Measurements from ENCODE around the gene ATG101. TPM values are rescaled to one million over a fixed set of nuclear protein-coding genes. Genes with fewer than 3 reads are reported as not detected.

The ATG101 gene
- total RNA-seq, 1 donor from 2014 or later, result 42.1 TPM

- intact Hi-C loops (cut with micrococcal nuclease), result no loop called here
Observed at GRCh38 chr12:52056801-52057637, 12.8 kb upstream of the ATG101 start.

GRCh38 chr12:52057638-52058576, 11.9 kb upstream of the ATG101 start:
- intact Hi-C loops (cut with micrococcal nuclease), result no loop called here

- intact Hi-C loops (cut with micrococcal nuclease), result no loop called here
Observed at GRCh38 chr12:52058631-52059361, 11.0 kb upstream of the ATG101 start.

GRCh38 chr12:52059582-52060497, 9.9 kb upstream of the ATG101 start:
- intact Hi-C loops (cut with micrococcal nuclease), result no loop called here

GRCh38 chr12:52060498-52061177, 9.1 kb upstream of the ATG101 start:
- intact Hi-C loops (cut with micrococcal nuclease), result no loop called here

GRCh38 chr12:52061470-52062166, 8.2 kb upstream of the ATG101 start:
- intact Hi-C loops (cut with micrococcal nuclease), result no loop called here

GRCh38 chr12:52062167-52063081, 7.4 kb upstream of the ATG101 start:
- intact Hi-C loops (cut with micrococcal nuclease), result no loop called here

GRCh38 chr12:52063082-52063924, 6.5 kb upstream of the ATG101 start:
- intact Hi-C loops (cut with micrococcal nuclease), result no loop called here

- intact Hi-C loops (cut with micrococcal nuclease), result no loop called here
Observed at GRCh38 chr12:52063981-52064649, 5.7 kb upstream of the ATG101 start.

- intact Hi-C loops (cut with micrococcal nuclease), result no loop called here
Observed at GRCh38 chr12:52066346-52067080, 3.3 kb upstream of the ATG101 start.

- intact Hi-C loops (cut with micrococcal nuclease), result no loop called here
Observed at GRCh38 chr12:52067081-52067374, 2.8 kb upstream of the ATG101 start.

GRCh38 chr12:52070185-52070925, 577 bp downstream of the ATG101 start:
- intact Hi-C loops (cut with micrococcal nuclease), result no loop called here

GRCh38 chr12:52073531-52074381, 4.0 kb downstream of the ATG101 start:
- intact Hi-C loops (cut with micrococcal nuclease), result no loop called here

GRCh38 chr12:52074971-52075724, 5.4 kb downstream of the ATG101 start:
- intact Hi-C loops (cut with micrococcal nuclease), result no loop called here
